ENCODE data around the gene PPP1R2.
"Not testable (repeated sequence)": the region's sequence is repeated elsewhere in the genome, so short reads cannot be mapped to it uniquely, and the experiment has no call there.

PPP1R2 gene

DNA sequence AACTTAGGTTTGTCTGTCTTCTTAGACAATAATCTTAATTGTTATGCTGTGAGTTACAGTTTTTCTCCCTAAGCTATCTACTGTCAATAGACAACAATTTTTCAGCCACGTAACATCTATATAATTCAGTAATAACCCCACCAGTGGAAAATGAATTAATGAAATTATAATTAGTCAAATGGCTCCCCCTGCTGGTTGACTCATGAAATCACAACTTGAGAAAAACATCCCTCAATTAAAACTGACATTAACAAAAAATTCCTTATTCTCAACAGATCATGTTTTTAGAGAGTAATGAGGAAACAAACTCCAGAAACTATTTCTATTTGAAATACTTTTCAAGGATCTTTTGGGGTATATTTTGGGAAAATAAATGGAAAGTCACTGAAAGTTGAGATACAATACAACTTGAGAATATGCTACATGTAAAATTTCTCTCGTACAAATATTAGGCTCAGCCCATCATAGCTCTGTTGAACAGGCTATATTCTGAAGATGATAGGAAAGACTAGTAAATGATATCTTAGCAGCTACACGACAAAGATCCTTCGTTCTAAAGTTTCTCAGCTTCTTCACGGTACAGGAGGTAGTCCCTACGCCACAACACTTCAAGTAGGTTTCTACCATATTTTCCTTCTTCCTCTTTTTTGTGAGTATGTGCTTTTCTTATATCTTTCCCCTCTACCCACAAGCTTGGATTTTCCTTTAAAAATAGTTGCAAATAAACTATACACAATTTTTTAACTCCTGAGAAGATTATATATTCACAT, 20.7 kb downstream of the PPP1R2 start:
- no peaks in the 10 kb centered on the region for H3K4me1 Mint-ChIP-seq
- H3K27ac Mint-ChIP-seq: no peak overlapping the region

DNA sequence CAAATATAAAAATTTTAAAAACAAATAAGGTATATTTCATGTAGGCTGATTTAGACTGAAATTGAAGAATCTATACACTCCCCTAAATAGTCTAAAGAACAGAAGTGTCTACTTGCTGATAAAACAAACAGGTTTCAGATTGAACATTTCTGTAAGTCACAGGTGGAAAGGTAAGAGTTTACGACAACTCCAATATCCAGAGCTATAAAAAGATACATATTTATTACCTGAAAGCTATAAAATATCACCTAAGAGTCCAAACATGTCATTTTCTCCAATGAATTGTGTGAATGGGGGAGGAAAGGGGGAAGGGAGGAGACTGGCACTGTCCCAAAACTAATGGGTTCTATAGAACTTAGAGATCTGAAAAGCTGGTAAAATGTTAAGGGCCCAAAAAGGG, 26.1 kb downstream of the PPP1R2 start:
- TF ChIP-seq, protein P1, sequence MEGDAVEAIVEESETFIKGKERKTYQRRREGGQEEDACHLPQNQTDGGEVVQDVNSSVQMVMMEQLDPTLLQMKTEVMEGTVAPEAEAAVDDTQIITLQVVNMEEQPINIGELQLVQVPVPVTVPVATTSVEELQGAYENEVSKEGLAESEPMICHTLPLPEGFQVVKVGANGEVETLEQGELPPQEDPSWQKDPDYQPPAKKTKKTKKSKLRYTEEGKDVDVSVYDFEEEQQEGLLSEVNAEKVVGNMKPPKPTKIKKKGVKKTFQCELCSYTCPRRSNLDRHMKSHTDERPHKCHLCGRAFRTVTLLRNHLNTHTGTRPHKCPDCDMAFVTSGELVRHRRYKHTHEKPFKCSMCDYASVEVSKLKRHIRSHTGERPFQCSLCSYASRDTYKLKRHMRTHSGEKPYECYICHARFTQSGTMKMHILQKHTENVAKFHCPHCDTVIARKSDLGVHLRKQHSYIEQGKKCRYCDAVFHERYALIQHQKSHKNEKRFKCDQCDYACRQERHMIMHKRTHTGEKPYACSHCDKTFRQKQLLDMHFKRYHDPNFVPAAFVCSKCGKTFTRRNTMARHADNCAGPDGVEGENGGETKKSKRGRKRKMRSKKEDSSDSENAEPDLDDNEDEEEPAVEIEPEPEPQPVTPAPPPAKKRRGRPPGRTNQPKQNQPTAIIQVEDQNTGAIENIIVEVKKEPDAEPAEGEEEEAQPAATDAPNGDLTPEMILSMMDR (IDR thresholded peaks at IDR 0.05; ENCODE audit: unreplicated experiment in 3 of 3): no peak
- Mint-ChIP-seq H3K36me3 (ENCODE audit: low read depth) (peaks cover 50% of the 10 kb centered on the region), H3K9me3 (no peaks in the 10 kb centered on the region), H3K27me3 (ENCODE audit: low read depth) (no peaks in the 10 kb centered on the region), H3K4me1 (no peaks in the 10 kb centered on the region), H3K4me3 (no peak overlapping the region), H3K27ac (no peak overlapping the region)

More for the DNA sequence above, 20.7 kb downstream of the PPP1R2 start:
- H3K9me3 Mint-ChIP-seq: no peaks in the 10 kb centered on the region
- no peak overlapping the region for H3K4me3 Mint-ChIP-seq
- TF ChIP-seq, protein P1 (IDR thresholded peaks at IDR 0.05; ENCODE audit: unreplicated experiment in 3 of 3): peak; percentile 69 to 87 (median 72)
- no peaks in the 10 kb centered on the region for H3K27me3 Mint-ChIP-seq (ENCODE audit: low read depth)
- H3K36me3 Mint-ChIP-seq (ENCODE audit: low read depth): peaks cover 31% of the 10 kb centered on the region

DNA sequence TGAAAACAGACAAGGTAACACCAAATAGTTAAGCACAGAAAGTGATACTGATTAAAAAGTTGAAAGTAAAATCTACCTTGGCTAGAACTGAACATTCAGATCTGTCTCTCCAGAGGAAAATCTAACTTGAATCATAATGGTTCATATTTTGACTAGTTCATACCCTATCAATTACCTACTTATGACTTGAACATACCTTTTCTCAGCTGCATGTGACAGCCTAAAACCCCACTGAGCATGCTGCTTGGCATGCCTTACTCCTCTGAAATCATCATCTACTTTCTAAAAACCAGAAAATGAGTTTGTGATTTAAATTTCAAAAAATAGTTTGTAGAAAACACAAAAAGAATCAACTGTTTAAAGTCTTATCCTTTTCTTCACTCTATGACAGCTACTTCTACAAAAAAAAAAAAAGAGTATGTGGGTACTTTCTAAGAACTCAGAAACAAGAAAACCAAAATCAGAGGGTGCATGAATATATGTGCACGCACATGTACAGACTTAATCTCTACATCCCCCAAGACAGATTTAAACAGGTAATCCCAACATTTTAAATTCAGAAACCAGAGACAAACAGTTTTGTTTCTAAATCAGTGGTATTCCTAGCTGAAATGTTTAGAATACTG, 28.4 kb downstream of the PPP1R2 start:
- H3K27ac Mint-ChIP-seq; H3K4me1 Mint-ChIP-seq; H3K4me3 Mint-ChIP-seq; H3K9me3 Mint-ChIP-seq; H3K27me3 Mint-ChIP-seq (ENCODE audit: low read depth): not testable (repeated sequence)
- H3K36me3 Mint-ChIP-seq (ENCODE audit: low read depth): peaks cover 58% of the 10 kb centered on the region

DNA sequence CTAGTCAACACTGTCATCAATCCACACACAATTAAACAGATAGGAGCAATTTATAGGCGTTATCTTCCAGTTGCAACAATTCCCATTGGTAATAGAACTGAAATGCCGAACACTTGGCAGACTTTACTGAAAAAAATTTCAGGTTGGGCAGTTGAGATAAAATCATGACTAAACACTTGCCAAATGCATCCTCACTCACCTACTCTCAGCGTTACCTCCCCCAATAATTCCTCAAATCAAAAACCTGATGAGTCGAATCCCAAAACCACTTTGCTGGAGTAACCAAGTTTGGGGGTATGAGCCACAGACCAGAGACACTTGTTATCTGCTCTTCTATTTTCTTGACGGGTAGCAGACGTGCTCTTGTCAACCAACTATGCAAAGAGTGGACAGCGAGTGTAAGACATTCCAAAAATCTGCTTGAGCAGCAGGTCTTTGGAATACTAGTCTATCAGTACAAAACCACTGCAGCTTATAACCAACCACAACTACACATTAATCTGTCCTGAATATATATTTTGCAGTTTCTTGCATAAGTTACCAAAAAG, 30.3 kb downstream of the PPP1R2 start:
- H3K27ac Mint-ChIP-seq: no peak overlapping the region
- TF ChIP-seq, protein P1 (IDR thresholded peaks at IDR 0.05; ENCODE audit: unreplicated experiment in 3 of 3): no peak
- peaks cover 58% of the 10 kb centered on the region for H3K36me3 Mint-ChIP-seq (ENCODE audit: low read depth)
- H3K27me3 Mint-ChIP-seq (ENCODE audit: low read depth): no peaks in the 10 kb centered on the region
- H3K4me1 Mint-ChIP-seq: no peaks in the 10 kb centered on the region
- no peaks in the 10 kb centered on the region for H3K9me3 Mint-ChIP-seq
- no peak overlapping the region for H3K4me3 Mint-ChIP-seq

DNA sequence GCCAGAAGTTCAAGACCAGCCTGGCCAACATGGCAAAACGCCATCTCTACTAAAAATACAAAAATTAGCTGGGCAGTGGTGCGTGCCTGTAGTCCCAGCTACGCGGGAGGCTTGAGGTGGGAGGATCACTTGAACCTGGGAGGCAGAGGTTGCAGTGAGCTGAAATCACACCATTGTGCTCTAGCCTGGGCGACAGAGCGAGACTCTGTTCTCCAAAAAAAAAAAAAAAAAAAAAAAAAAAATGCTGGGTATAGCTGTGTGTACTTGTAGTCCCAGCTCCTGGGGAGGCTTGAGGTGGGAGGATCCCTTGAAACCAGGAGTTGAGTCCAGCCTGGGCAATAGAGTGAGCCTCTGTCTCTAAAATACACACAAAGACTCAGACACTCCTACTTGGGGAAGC, 32.0 kb downstream of the PPP1R2 start:
- no peaks in the 10 kb centered on the region for H3K9me3 Mint-ChIP-seq
- H3K4me1 Mint-ChIP-seq: no peaks in the 10 kb centered on the region
- TF ChIP-seq, protein P1 (IDR thresholded peaks at IDR 0.05; ENCODE audit: unreplicated experiment in 3 of 3): no peak
- no peak overlapping the region for H3K27ac Mint-ChIP-seq
- peaks cover 49% of the 10 kb centered on the region for H3K36me3 Mint-ChIP-seq (ENCODE audit: low read depth)
- no peak overlapping the region for H3K4me3 Mint-ChIP-seq
- H3K27me3 Mint-ChIP-seq (ENCODE audit: low read depth): no peaks in the 10 kb centered on the region

DNA sequence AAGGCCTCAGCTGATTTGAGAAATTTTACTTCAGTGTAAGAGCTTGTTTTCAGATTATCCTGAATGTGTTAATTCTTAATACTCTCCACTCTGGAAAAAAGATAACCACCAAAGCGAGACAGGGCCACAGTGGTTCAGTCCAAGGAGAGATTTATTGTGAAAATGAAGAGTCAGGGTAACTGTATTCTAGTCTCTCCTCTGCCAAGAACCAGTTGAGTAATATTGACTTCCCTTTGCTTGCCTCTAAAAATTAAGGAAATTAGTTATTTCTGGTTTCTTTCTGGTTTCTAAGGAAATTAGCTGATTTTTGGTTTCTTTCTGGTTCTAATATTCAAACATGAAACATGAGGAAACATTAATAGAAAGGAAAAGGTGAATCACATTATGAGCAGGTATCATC, 34.9 kb downstream of the PPP1R2 start:
- Mint-ChIP-seq H3K4me3 (no peak overlapping the region), H3K36me3 (ENCODE audit: low read depth) (peaks cover 25% of the 10 kb centered on the region), H3K27ac (no peak overlapping the region), H3K27me3 (ENCODE audit: low read depth) (no peaks in the 10 kb centered on the region), H3K9me3 (no peaks in the 10 kb centered on the region), H3K4me1 (no peaks in the 10 kb centered on the region)
- TF ChIP-seq, protein P1 (IDR thresholded peaks at IDR 0.05; ENCODE audit: unreplicated experiment in 3 of 3): no peak
